Stimulated activated CD4-positive, alpha-beta T cell treated with anti-CD3 and anti-CD28 coated beads, TNF-alpha, amount 100 ng/mL, for 24 hours (primary cell): ENCODE results near the gene SH2D3A.
A peak's percentile ranks its signal among the peaks of the same experiment; 100 is the strongest.
"Not testable (repeated sequence)": the region's sequence is repeated elsewhere in the genome, so short reads cannot be mapped to it uniquely, and the experiment has no call there.

ENCODE experiments used
- DNase-seq, 3 experiments: peaks; one replicate each; pipeline ENCODE4 v3.0.0-alpha.2; 2020; ENCODE audit warnings: low read depth in 3 of 3

SH2D3A gene

DNA sequence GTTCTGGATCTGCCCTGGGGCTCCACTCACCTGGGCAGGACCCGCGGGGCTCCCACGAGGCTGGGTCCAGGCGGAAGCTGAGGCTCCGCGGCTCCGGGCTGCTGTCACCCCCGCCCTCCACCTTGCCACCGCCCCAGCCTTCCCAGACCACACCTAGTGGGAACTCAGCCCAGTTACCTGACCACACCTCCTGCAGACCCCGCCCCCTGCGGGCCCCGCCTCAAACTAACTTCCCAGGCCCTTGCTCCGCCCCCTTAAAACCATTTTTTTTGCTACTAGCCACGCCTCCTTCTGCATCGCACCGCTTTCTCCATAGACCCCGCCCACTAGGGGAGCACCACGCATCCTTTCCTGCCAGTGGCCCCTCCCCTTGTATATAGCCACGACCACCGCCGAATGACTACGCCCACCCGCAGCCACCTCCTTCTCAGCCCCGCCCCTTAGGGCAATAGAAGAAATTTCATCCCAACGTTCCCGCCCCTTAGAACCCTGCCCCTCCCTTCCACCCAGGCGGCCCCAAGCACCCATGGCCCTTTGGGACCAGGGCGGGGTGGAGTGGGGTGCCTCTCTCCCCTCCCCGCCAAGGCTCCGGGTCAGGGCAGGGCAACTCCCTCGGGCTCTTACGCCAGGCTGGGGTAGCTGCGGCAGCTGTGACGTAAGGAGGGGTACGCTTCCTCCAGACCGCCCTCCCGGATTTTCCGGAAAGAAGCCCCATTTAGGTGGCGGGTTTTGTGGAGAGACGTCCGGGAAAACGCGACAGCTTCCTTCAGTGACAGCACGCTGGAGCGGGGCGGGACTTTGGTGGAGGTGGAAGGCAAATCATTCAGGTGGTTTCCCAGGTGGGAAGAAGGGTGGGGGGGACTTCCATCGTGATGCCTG lies at the start of gene SH2D3A:
Gene SH2D3A, minus strand, starts transcription at position 79 of the 879 bp plus-strand sequence. CDS start 3,687 bp downstream, outside the sequence.
- peak; percentile 86 to 94 (median 90) for DNase-seq

- DNase-seq: no peak
Observed at GRCh38 chr19:6813659-6814058, 46.4 kb upstream of the SH2D3A start.

DNA sequence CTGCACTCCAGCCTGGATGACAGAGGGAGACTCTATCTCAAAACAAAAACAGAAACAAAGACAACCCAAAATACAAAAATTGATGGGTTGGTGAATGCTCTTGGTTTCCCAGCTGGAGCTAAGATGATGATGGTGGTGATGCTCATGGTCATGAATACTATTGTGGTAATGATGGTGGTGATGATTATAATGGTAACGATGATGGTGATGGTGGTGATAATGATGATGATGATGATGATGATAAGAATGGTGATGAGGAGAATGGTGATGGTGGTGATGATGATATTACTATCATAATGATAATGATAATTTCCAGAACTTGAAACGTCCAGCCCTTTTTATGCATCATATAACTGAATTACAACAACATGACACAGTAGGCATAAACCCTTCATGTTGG lies 45.4 kb upstream of the SH2D3A start:
- no peak for DNase-seq

DNA sequence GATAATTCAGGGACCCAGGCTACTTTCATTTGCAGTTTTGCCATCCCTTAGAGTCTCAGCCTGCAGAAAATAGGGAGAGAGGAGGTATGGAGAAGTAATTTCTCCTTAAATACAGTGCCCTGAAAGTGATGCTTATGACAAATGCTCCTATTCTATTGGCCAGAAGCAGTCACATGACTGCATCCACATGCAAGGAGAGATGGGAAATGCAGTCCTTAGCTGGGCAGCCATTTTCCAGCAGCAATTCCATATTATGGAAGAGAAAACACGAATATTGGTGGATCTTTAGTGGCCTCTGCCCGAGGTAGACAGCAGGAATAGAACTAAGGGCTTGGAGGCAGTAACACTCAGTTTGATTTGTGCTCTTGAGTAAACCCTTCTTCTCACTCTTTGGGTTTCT lies 44.7 kb upstream of the SH2D3A start:
- DNase-seq: no peak

- no peak for DNase-seq
Observed at GRCh38 chr19:6811378-6811777, 44.1 kb upstream of the SH2D3A start.

DNA sequence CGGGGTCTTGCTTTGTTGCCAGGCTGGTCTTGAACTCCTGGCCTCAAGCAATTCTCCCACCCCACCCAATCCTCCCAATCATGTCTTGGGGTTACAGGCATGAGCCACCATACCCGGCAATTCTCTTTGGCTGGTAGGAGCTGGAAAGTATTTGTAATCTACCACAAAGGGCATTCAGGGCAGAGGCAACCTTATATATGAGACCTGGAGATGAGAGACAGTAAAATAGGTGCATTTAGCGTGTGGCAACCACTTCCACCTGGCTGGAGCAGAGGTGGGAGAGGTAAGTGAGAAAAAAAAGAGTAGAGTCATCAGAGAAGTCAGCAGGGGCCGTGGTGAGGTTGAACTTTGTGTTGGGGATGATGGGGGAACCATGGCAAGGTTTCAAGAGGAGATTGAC lies 42.0 kb upstream of the SH2D3A start:
- DNase-seq: no peak

GRCh38 chr19:6808494-6808893 lies 41.3 kb upstream of the SH2D3A start:
- DNase-seq: no peak

GRCh38 chr19:6807291-6807690 lies 40.1 kb upstream of the SH2D3A start:
- DNase-seq: no peak

DNA sequence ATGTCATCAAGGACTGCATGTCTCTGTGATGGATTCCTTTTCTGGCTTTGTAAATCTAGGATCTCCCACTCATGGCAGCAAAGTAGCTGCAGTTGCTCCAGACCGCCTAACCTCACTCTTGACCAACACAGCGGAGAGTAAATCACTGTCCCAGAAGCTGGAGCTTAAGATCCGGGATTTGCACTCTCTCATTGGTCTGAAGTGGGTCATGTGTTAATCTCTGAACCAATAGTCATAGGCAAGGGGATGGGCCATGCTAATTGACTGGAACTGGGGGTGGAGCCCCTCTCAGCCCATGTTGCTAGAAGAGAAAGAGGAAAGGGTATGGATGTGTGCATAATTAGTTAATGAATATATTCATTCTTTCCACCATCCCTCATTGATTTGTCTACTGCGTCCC lies 39.3 kb upstream of the SH2D3A start:
- DNase-seq: no peak

GRCh38 chr19:6803036-6803404 lies 35.8 kb upstream of the SH2D3A start:
- DNase-seq: no peak

DNA sequence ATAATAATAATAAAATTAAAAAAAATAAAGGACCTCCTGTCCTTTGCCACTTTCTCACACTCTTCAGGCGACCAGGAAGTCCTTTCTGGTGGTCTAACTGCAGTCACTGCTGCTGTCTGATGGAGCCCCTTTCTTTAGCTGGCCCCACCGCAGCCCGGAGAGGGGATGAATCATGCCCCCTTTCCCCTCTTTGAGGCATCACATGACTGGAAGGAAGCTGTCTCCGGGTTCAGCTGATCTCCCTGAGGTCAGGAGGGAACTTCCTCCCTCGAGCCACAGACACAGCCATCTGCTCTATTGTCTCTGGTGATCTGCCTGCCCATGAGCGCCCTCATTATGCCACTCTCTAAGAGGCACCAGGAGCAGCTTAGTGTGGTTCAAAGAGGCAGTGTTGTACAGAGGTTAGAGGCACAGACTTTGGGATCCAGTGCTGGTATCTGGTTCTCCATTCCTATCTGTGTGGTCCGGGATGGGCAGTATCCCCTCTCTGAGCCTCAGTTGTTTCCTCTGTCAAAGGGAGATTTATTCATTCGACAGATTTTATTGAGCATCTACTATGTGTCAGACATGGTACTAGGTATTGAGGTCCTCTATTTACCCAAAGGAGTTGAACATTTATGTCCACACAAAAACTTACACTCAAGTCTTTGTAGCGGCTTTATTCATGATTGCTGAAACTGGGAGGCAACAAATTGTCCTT lies 35.3 kb upstream of the SH2D3A start:
- peak; percentile 41 to 73 (median 45) for DNase-seq

- peak; percentile 67 to 79 (median 72) for DNase-seq
Observed at GRCh38 chr19:6801485-6802086, 34.4 kb upstream of the SH2D3A start.

DNA sequence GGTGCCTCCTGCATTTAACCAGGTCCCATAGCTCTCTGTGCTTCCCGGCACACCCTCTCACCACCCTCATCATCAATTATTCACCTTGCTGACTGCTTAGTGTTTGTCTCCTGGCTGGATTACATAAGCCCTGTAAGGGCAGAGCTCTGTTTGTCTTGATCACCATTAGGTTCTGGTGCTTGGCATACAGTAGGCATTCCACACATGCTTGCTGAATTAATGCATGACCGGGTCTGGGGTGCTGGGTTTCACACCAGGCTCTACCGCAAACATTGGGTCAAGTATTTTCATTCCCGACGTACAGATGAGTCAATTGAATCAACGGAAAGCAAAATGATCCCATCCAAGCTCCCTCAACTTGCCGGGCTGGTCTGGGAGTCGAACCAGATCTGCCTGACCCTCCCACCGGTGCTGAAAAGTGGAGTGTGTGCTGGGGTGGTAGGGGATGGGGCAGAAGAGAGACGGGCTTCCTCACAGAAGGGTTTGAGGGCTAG lies 33.8 kb upstream of the SH2D3A start:
- no peak for DNase-seq

DNA sequence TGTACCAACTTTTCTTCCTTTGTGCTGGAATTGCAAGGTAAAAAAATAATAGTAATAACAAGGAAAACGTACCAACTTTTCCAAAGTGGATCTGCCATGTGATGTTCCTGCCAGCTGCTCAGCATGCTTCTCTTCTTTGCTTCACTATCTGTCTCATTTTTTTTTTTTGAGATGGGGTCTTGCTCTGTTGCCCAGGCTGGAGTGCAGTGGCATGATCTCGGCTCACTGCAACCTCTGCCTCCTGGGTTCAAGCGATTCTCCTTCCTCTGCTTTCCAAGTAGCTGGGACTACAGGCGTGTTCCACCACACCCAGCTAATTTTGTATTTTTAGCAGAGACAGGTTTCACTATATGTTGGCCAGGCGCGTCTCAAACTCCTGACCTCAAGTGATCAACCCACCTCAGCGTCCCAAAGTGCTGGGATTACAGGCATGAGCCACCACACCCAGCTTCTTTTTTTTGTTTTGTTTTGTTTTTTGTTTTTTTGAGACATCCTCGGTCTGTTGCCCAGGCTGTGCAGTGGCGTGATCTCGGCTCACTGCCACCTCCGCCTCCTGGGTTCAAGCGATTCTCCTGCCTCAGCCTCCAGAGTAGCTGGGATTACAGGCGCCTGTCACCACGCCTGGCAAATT lies 33.0 kb upstream of the SH2D3A start:
- DNase-seq: not testable (repeated sequence)

- no peak for DNase-seq
Observed at GRCh38 chr19:6797646-6798045, 30.4 kb upstream of the SH2D3A start.

- DNase-seq: no peak
Observed at GRCh38 chr19:6796278-6796677, 29.0 kb upstream of the SH2D3A start.

- no peak for DNase-seq
Observed at GRCh38 chr19:6794686-6795431, 27.6 kb upstream of the SH2D3A start.

- no peak for DNase-seq
Observed at GRCh38 chr19:6793973-6794372, 26.7 kb upstream of the SH2D3A start.

GRCh38 chr19:6793411-6793810 lies 26.2 kb upstream of the SH2D3A start:
- DNase-seq: no peak

DNA sequence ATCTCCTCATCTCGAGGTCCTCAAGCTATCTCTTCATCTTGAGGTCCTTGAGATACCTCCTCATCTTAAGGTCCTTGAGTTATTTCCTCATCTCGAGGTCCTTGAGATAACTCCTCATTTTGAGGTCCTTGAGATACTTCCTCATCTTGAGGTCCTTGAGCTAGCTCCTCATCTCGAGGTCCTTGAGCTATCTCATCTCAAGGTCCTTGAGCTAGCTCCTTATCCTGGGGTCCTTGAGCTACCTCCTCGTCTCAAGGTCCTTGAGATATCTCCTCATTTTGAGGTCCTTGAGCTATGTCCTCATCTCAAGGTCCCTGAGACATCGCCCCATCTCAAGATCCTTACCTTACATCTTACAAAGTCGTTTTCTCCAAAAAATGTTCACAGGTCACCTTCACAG lies 24.0 kb upstream of the SH2D3A start:
- DNase-seq: no peak
